ENCODE results near the gene GAS7. TPM values are rescaled to one million over a fixed set of nuclear protein-coding genes. Genes with fewer than 3 reads are reported as not detected.

GAS7 gene
- total and polyA plus RNA-seq, 10 of the 15 experiments (the other 5 are each of a cell fraction or from before 2014, with no cell fraction given) = 2.3 to 53.4 (median 24.0) TPM

DNA sequence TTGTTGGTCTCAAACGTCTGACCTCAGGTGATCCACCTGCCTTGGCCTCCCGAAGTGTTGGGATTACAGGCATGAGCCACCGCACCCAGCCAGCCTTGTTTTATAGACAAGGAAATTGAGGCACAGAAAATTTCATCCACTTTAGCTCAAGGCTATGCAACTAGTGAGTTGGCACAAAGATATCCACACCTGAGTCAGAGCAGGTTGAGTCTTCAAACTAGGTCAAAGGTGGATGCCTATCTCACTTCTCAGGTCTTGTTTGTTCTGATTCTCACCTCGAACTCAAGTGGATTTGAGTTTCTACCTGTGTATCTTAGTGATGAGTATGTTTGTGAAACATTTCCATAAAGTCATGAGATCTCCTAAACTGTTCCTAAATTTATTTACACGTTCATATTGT lies 35.6 kb upstream of the GAS7 start:
- TF ChIP-seq NFXL1 (IDR thresholded peaks at IDR 0.05; ENCODE audit: borderline replicate concordance) (no peak), MXI1 (IDR thresholded peaks at IDR 0.05; ENCODE audit: low read depth, low read length) (no peak), SPI1 (IDR thresholded peaks at IDR 0.05; ENCODE audit: borderline replicate concordance, insufficient read depth, low read depth, low read length) (no peak), DPF2 (IDR thresholded peaks at IDR 0.05) (no peak), EP300 (IDR thresholded peaks at IDR 0.05; ENCODE audit: borderline replicate concordance in 1 of 2, control insufficient read depth in 1 of 2, low read depth in 2 of 2, low read length in 2 of 2) (no peak), RFX5 (IDR thresholded peaks at IDR 0.05; ENCODE audit: low read depth, low read length) (no peak), ZNF217 (IDR thresholded peaks at IDR 0.05) (no peak), SMAD1 (IDR thresholded peaks at IDR 0.05; ENCODE audit: low read depth, partially characterized antibody) (no peak), ASH2L (IDR thresholded peaks at IDR 0.05; ENCODE audit: borderline replicate concordance, low read depth) (no peak), TCF3 (IDR thresholded peaks at IDR 0.05; ENCODE audit: borderline replicate concordance, insufficient read depth, low read depth, low read length) (no peak), POU2F2 (IDR thresholded peaks at IDR 0.05; ENCODE audit: borderline replicate concordance, low read depth, low read length) (no peak), PAX5 (IDR thresholded peaks at IDR 0.05; ENCODE audit: borderline replicate concordance, low read depth, low read length) (no peak), HDAC6 (IDR thresholded peaks at IDR 0.05; ENCODE audit: unreplicated experiment) (no peak), PML (IDR thresholded peaks at IDR 0.05; ENCODE audit: low read length) (no peak), RBBP5 (conservative IDR thresholded peaks at IDR 0.05) (no peak), CBX5 (IDR thresholded peaks at IDR 0.05; ENCODE audit: low read depth) (no peak)
- TF ChIP-seq, protein P1, sequence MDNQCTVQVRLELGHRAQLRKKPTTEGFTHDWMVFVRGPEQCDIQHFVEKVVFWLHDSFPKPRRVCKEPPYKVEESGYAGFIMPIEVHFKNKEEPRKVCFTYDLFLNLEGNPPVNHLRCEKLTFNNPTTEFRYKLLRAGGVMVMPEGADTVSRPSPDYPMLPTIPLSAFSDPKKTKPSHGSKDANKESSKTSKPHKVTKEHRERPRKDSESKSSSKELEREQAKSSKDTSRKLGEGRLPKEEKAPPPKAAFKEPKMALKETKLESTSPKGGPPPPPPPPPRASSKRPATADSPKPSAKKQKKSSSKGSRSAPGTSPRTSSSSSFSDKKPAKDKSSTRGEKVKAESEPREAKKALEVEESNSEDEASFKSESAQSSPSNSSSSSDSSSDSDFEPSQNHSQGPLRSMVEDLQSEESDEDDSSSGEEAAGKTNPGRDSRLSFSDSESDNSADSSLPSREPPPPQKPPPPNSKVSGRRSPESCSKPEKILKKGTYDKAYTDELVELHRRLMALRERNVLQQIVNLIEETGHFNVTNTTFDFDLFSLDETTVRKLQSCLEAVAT (IDR thresholded peaks at IDR 0.05) = no peak
- TF ChIP-seq, protein P2, sequence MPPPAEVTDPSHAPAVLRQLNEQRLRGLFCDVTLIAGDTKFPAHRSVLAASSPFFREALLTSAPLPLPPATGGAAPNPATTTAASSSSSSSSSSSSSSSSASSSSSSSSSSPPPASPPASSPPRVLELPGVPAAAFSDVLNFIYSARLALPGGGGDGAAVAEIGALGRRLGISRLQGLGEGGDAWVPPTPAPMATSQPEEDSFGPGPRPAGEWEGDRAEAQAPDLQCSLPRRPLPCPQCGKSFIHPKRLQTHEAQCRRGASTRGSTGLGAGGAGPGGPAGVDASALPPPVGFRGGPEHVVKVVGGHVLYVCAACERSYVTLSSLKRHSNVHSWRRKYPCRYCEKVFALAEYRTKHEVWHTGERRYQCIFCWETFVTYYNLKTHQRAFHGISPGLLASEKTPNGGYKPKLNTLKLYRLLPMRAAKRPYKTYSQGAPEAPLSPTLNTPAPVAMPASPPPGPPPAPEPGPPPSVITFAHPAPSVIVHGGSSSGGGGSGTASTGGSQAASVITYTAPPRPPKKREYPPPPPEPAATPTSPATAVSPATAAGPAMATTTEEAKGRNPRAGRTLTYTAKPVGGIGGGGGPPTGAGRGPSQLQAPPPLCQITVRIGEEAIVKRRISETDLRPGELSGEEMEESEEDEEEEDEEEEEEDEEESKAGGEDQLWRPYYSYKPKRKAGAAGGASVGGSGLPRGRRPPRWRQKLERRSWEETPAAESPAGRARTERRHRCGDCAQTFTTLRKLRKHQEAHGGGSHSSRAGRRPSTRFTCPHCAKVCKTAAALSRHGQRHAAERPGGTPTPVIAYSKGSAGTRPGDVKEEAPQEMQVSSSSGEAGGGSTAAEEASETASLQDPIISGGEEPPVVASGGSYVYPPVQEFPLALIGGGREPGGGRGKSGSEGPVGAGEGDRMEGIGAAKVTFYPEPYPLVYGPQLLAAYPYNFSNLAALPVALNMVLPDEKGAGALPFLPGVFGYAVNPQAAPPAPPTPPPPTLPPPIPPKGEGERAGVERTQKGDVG (CRISPR knock-in tag; IDR thresholded peaks at IDR 0.05) = no peak

More for the DNA sequence above, 35.6 kb upstream of the GAS7 start:
- CTCF ChIA-PET = no interaction called here
- WGBS (ENCODE audit: insufficient coverage, insufficient replicate concordance, low lambda C conversion rate, missing lambda C conversion rate) = 51% methylated on average over 5 of the region's 5 CpGs
- H3K4me3 ChIP-seq = no peak overlapping the region
- FAIRE-seq (no peak), DNase-seq (ENCODE audit: low read depth, low spot score) (no peak), ATAC-seq (no peak)
- no peaks in the 10 kb centered on the region; a peak in 1 of 4 replicates for H3K27me3 ChIP-seq (replicated peaks in 1 of 2; ENCODE audit: control insufficient read depth in 2 of 2, insufficient read depth in 2 of 2, low read length in 1 of 2)
- RAD21 ChIA-PET (ENCODE audit: unreplicated experiment) = no interaction called here
- no peaks in the 10 kb centered on the region for H4K20me1 ChIP-seq (ENCODE audit: control insufficient read depth, insufficient read depth)
- SMC1A ChIA-PET (ENCODE audit: uncharacterized antibody, unreplicated experiment) = no interaction called here
- H3K4me1 ChIP-seq (ENCODE audit: control insufficient read depth, insufficient read depth, low read length) = no peaks in the 10 kb centered on the region
- intact Hi-C loops (cut with micrococcal nuclease; ENCODE audit: unreplicated experiment) (no loop called here), in situ Hi-C loops (cut with MboI) (no loop called here)
- H3K9me3 ChIP-seq (replicated peaks; ENCODE audit: control insufficient read depth, insufficient read depth, low read length) = no peaks in the 10 kb centered on the region; the same call in 1 of the 3 replicates
- no peak overlapping the region for H3K27ac ChIP-seq (ENCODE audit: control insufficient read depth, insufficient read depth)
- BruUV-seq (replicated peaks) = no TSS peak
- H3K79me2 ChIP-seq (ENCODE audit: control insufficient read depth, insufficient read depth, low read length) = no peaks in the 10 kb centered on the region
- H3K36me3 ChIP-seq (ENCODE audit: control insufficient read depth in 2 of 2, insufficient read depth in 2 of 2, low read length in 1 of 2) = no peaks in the 10 kb centered on the region
- H3K4me2 ChIP-seq (ENCODE audit: control insufficient read depth, insufficient read depth) = no peak overlapping the region
- POLR2A ChIA-PET = interaction anchor here (0.5 kb wide), 1 partner anchor 105 kb away, joined by 4 read pairs; no protein-coding TSS in a partner anchor
- no peak overlapping the region for H2AFZ ChIP-seq (ENCODE audit: control insufficient read depth, low read depth, low read length)
- H3K9ac ChIP-seq (ENCODE audit: control insufficient read depth, insufficient read depth, low read length) = no peak overlapping the region
